Activated CD8-positive, alpha-beta memory T cell treated with anti-CD3 and anti-CD28 coated beads for 48 hours (primary cell): Measurements from ENCODE around the gene FARSB.

Source experiments
- DNase-seq, 3 experiments: peaks; one replicate each; pipeline ENCODE4 v3.0.0-alpha.2; 2020; ENCODE audit warnings: low read depth in 2 of 3, low spot score in 2 of 3

FARSB gene

DNA sequence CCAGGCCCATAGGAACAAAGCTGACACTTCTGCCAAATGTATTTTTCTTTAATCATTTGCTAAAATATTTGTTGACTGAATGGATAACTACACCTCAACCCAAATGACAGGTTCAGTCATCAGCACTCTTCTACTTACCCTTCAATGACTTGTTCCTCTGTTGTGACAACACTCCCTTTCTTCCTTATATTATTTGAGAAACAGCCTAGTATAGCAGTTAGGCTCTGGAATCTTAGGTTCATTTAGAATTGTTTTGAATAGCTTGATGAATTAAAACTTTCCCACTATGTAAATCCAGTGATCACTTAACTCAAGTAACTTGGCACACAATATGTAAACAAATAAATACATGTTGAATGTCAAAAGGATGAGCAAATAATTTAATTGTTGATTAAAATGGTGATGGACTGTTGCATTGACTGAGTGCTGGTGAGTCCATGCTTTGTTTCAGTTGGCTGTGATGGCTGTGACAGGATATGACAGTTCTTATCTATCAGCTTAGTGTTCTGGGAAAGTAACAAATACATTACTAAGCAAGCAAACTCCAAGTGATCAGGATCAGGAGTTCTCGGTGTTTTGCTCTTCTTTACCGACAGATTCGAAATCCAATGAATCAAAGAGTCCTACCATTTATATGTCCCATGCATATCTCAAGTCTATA, 12.7 kb upstream of the FARSB start:
- DNase-seq: no peak

DNA sequence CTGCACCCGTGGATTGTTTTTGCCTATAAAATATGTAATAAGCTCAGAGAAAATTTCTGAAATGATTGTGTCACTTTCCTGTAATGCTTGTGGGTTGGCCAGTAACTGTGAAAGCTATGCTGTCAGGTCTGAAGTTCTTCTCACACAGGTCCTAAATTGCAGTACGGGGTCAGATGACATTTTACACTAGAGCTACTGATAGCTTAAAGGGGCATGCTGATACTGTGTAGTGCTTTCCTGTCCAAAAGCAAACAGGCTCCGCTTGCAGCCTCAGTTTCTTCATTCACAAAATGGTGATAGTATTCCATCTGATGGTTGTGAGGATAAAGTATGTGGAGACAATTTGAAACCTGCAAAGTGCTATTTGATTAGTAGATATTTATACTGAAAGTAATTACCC, 7.6 kb upstream of the FARSB start:
- no peak for DNase-seq

DNA sequence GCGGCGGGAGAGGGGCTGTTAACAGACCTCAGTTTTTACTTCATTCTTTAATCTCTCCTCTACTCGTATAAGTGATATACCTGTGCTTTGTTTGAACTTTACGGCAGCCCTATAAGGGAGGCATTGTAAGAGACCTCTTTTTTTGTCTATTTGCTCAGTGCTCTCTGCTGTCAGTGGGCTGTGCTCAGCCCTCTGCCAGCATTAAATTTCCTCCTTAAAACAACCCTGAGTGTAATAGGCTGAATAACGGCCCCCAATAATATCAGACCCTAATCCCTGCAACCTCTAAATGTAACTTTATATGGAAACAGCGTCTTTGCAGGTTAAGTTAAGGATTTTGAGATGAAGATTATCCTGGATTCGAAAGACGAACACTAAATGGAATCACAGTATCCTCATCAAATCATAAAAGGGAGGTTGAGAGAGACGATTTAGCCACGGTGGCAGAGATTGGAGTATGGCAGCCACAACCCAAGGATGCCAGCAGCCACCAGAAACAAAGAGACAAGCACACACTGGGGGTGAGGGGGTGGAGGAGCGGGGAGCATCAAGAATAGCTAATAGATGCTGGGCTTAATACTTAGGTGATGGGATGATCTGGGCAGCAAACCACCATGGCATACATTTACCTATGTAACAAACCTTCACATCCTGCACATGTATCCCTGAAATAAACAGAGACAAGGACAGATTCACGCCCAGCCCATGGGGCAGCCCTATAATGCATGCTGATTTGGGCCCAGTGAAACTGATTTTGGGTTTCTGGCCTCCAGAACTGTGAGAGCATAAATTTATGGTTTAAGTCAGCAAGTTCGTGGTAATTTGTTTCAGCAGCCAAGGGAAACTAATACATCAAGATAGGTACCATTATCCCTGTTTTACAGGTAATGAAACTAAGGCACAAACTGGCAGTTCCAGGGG, 894 bp upstream of the FARSB start:
- DNase-seq: no peak

DNA sequence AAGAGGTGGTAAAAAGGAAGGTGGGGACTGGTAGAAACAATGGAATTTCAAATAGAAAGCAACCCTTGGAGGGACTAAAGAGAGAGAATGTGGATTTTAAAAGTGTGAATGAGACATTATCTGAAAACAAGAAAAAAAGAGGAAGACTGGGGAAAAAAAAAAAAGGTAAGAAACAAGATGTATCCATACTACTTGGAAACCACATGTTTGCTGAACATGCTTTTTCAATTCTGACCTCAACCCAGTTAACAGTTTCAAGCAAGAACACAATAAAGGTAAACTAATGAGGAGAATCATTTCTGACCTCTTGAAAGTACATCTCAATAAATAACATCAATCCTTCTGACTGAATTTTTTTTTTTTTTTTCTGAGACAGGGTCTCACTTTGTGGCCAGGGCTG, 2.6 kb downstream of the FARSB start:
- DNase-seq: no peak

DNA sequence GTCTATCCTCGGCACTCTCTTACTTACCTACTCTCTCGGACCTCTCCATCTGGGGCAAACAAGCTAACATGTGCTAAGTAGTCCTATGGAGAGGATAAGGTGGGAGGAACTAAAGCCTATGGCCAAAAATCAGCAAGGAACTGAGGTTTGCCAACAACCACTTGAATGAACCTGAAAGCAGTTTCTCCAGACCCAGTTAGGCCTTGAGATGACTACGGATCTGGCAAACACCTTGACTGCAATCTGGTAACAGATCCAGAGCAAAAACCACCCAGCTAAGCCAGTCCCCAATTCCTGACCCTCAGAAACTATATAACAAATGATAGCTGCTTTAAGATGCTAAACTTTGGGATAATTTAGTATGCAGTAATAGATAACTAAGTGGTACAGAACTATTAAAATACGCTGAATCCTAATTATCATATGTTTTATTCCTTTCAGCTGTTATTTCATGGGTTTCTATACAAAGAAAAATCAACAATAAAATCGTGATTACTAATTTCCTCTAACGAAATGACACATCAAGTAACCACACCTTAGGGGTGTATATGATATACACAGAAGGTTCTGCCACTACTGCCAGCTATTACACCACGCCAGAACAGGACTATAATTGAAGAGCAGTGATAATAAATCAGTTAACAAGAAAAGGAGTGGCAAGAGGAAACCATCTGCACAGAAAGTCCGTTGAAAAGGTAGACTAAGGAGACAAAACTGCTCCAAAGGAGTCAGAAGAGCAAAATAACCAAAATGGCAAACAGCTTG, 3.2 kb downstream of the FARSB start:
- no peak for DNase-seq

DNA sequence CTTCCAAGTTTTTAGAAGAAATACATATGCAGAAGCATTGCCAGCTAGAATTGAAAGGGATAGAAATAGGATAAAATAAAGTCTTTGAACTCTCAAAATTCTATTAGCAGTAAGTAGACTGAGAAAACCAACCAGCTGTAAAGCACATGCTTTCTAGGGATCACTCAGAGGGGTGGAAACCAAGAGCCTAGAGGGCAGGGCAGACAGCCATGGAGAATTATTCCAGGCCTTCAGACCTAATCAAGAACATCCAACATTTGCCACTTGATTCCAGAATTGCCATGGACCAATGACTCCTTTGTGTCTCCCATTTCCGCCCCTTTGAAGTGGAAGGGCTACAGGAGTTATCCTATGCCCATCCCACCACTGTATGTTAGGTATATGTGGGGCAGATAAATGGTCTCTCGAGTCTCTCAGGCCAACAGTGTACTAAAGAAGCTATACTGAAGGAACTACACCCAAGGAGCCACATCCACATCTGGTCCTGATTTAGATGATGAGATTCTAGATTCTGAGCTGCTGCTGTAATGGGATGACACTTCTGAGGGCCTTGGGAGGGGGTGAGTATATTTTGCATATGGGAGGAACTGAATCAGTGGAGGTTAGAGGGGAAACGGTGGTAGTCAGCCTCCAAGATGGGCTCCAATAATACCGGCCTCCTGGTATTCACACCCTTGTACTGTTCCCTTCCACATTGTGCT, 4.0 kb downstream of the FARSB start:
- no peak for DNase-seq

DNA sequence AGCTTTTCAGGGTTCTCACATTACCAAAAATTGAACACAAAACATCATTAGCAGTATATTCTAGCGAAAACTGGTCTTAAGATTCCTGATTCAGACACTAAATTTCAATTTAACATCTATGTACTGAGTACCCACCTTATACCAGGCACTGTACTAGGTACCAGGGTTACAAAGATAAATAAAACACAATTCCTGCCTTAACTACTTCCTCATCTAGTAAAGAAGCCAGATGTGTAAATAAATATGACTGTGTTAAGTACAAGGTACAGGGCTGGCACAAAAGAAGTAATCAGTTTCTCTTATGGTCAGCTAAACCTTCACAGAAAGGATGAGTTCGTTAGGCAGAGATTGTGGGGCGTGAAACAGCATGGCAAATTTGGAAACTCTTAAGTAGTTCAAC, 6.1 kb downstream of the FARSB start:
- DNase-seq: no peak

DNA sequence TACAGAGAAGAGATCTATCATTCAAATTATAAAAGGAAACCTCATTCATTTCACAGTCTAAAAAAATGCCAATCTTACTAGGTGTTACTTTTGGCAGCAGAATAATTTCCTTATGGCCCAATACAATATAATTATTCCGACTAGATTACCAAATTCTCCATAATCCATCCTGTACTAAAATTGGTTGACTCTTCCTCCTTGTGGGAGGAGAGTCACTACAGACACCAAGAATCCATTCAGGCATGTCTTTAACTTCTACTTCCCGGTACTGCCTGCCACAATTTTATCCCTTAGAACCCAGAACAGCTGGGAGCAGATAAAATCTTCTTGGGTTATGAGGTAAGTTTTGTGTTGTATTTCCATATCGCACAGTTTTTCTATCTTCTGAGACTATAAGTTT, 9.9 kb downstream of the FARSB start:
- no peak for DNase-seq

DNA sequence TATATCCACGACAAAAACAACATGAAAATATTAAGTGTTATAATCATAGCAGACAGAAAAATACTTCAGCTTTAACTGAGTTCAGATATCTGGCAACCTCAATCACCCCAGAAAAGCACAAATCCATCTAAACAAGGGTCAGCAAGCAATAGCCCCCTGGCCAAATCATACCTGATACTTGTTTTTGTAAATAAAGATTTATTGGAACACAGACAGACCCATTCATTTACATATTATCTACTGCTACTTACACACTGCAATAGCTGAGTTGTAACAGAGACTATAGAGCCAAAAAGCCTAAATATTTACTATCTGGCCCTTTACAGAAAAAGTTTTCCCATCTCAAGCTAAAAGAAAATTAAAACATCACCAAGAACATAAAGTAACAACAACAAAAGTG, 12.8 kb downstream of the FARSB start:
- DNase-seq: no peak

DNA sequence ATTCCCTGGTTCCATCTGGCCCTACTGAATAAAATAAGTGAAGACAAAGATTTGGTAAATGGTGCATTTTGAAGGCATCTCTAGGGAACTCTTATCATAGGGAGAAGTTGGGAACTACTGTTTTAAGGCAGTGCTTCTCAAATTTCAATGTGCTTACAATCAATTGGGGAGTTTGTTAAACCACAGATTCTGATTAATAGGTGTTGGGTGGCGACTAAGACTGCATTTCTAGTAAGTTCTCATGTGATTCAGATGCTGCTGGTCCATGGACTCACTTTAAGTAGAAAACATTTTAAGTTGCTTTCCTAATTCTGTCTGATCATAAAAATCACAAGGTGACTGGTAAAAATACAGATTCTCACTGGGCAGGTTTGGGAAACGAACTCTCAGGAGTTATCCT, 14.6 kb downstream of the FARSB start:
- DNase-seq: no peak

DNA sequence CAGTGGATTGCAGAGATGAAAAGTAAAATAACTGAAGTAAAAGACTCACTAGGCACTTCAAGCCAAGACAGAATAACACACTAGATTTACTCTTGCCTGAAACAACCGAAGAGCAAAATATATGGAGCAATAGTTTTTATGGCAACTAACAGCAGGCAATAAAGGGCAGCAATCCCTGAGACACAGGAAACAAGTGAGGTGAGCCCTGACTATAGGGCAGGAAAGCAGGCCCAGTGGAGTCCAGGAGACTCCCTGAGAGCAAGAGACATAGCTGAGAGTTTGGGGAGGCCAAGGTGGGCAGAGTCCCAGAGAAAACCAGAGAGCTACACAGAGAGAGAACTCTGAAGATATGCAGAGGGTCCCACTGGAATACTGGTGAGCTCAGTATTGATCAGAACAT, 18.8 kb downstream of the FARSB start:
- DNase-seq: no peak

DNA sequence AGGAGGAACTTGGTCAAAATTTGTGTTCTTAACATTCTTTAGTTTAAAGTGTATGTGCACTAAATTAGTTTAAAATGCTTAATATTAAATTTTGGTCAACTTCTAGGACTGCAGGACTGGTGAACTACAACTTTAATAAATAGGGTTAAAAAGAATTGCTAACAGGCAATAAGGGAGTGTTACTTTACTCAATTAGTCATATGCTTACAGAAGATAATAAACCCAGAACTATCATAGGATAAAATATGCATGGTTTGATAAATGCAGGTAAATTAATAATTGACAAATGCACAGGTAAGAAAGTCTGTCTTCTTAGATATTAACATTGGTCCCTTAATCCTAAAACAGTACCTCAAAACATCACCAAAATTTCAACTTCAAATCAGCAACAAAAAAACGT, 20.6 kb downstream of the FARSB start:
- no peak for DNase-seq

DNA sequence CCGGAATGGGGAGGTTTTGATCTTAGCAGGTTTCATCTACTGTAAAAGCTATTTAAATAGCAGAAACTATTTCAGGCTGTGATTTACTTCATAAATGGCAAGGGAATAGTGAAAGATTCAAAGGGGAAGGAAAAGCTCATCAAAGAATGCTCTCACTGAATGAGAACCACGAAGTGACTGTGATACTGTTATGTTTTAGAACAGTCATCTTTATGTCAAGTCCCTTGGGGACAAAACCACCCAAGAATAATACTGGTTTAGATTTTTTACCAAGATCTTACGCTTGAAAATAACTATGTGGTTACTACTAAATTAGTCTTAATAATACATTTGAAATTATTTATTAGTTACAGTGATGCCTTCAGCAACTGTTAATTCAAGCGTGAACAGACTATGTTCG, 28.1 kb downstream of the FARSB start:
- no peak for DNase-seq

DNA sequence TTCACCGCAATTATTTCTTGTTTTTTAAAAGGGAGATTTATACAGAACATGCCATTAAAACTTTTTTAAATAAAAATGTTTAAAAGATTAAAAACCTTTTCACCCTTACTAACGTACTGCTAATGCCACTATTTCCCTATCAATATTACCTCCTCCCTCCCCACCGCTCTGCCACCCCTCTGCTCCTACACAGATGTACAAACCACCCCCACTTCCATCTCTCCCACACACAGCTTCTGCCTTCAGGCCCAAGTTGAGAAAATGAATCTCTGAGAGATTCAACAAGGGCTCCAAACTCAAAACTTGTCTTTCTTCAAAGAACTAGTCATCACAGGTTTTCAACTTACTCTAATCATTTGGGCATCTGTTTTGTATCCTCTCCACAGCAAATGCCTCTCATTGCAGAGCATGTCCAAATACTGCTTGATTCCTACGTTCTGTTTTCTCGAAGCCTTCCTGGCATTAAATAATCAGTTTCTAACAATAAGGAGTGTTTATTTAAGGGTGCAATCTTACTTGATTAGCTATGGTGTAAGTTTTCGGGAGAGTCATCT, 32.1 kb downstream of the FARSB start:
- DNase-seq: no peak

DNA sequence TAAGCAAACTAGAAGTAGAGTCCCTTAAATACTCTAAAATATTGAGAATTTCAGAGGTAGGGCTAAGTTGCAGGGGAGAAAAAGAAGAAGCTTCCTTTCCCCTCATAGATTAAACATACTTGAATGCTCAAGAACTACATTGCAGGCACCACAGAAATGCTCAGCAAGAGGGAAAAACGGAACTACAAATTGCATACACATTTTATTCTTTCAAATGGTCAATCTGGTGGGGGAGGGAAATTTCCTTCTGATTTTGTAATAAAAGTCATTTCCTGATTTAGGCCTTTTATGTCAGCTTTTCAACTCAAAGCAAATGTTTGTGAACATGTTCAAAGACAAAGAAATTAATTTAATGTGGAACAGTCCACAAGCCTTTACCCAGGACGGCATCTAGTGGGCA, 33.0 kb downstream of the FARSB start:
- no peak for DNase-seq

DNA sequence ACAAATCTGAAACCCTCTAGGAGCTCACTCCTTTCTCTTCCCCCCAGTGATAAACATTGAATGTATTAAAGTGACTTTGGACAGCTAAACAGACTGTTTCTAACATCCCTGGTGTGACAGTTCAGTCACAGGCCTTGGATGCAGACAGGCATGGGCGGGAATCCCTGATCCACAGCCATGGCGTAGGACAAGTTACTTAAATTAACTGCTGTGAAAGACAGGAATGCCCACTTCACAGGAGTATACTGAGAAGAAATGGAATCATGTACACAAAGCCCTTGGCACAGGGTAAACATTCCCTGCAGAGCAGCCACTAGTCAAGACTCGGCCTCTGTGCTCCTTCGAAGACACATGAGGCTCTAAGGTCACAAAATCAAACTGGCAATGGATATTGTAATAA, 34.0 kb downstream of the FARSB start:
- no peak for DNase-seq

DNA sequence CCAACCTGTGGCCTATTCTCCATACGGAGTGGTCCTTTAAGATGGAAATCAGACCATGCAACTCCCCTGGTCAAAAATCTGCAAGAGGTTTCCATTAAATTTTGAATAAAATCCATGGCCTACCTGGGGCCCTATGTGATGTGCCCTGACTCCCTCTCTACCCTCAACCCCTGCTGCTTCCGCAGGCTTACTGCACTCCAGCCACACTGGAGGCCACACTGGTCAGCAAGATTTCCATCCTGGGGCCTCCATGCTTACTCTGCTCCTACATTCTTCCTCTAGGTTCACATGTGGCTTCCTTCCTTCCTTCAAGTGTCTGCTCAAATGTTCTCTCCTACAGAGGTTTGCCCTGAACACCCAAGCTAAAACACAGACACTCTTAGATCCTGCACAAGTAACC, 40.6 kb downstream of the FARSB start:
- no peak for DNase-seq

DNA sequence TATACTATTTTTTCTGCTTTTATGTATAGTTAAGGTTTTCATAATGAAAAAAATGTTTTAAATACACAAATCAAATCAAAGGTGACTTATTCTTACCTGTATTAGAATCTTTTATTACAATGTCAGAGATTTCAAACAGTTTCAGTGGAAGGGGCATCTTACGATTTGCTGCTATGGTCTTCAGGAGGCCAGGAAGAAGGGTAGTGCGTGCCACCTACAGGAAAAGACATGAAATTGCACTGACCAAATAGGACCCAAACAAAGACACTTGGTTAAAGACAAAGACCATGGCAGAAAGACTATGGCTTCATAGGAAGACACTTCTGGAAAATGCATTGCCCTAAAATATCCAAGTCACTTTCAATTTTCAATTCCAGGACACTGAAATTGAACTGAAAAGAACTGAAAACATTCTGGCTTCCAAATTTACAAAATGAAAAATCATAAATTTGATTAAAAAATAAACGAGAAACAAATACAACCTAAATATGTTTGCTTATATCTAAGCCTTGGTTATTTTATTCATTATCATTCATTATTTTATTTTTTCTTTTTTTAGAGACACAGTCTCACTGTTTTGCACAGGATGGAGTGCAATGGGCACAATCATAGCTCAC, 42.1 kb downstream of the FARSB start:
- DNase-seq: no peak

DNA sequence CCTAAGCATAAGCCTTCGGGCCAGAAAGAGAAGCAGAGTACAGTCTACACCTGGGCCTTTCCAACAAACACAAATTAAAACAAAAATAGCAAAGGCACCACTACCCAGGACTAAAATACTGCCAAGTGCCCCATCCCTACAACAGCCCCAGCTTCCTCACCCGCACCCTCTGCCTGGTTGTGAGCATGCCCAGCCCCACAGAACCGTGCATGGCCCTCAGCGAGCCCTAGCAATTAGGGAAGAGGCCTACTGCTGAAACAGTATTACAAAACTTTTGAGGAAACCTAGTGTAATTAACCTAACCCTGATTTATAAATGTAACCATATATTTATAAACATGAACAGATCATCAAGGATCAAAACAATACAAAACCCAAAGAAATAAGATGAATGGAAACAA, 44.2 kb downstream of the FARSB start:
- no peak for DNase-seq

DNA sequence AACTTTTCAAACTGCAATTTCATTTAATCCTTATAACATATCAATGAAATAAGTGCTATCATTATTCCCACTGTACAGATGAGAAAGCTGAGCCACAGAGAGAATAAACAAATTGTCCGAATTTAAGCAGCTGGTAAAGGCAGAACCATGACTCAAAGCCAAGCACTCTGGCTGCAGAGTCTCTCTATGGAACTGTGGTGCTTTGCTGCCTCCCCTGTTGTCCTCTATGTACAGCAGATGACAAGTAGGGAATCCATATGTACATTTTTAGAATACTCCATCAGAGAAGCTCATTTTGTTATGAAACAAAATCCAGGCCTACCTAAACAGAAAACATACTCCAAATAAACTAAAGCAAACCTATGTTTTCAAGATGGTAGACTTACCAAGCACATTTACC, 45.1 kb downstream of the FARSB start:
- DNase-seq: no peak

DNA sequence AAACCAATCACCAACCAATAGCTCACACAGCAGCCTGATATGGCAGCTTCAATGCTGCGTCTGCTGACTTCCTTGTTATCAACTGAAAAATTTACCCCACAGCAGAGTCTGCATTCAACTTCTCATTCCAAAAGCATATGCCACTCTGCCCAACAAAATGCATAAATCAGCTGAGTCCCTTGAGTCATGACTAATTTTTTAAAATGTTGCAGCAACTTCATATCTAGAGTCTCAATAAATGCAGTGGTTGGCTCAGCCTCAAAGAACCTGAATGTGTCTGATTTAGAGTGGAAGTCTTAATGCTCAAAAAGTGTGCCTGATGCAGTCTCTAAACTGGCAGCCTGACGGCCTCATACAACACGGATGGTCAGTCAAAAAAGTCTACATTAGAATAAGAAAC, 46.5 kb downstream of the FARSB start:
- DNase-seq: no peak
